Stomach smooth muscle (tissue), 2 donors: ENCODE data around the gene PTPRN2.

Source experiments
- H3K27ac ChIP-seq: one replicate; pipeline ENCODE4 v1.7.0; 2013; ENCODE audit warnings: mild to moderate bottlenecking, low read length, inconsistent platforms
- H3K27me3 ChIP-seq, 2 donors: one replicate each; pipeline ENCODE4 v1.7.0; 2013; ENCODE audit warnings: low read length in 2 of 2; ENCODE audit not compliant: insufficient read depth in 2 of 2, control insufficient read depth in 1 of 2
- H3K36me3 ChIP-seq, 2 donors: one replicate each; pipeline ENCODE4 v1.7.0; 2013; ENCODE audit warnings: low read length in 2 of 2; ENCODE audit not compliant: control insufficient read depth in 2 of 2, insufficient read depth in 2 of 2
- H3K4me1 ChIP-seq: one replicate; pipeline ENCODE4 v1.7.0; 2013; ENCODE audit warnings: low read length; ENCODE audit not compliant: control insufficient read depth, insufficient read depth
- H3K4me3 ChIP-seq, 2 donors: one replicate each; pipeline ENCODE4 v1.7.0; 2013; ENCODE audit warnings: low read length in 2 of 2
- H3K9ac ChIP-seq, 2 donors: one replicate each; pipeline ENCODE4 v1.7.0; 2013; ENCODE audit warnings: low read length in 2 of 2, mild to moderate bottlenecking in 1 of 2
- H3K9me3 ChIP-seq, 2 donors: one replicate each; pipeline ENCODE4 v1.7.0; 2013; ENCODE audit warnings: low read length in 2 of 2; ENCODE audit not compliant: control insufficient read depth in 2 of 2
- donor health status: healthy.
- donor health status: Pancreatic carcinoma.

Gene PTPRN2

GRCh38 chr7:158475036-158475678 is 112.5 kb downstream of the PTPRN2 start:
- no peak overlapping the region for H3K9ac ChIP-seq
- H3K27me3 ChIP-seq, result peaks cover 0 to 4% of the 10 kb centered on the region in 2 donors
- H3K36me3 ChIP-seq, result no peaks in the 10 kb centered on the region
- H3K9me3 ChIP-seq, result no peaks in the 10 kb centered on the region
- no peaks in the 10 kb centered on the region for H3K4me1 ChIP-seq
- no peak overlapping the region for H3K27ac ChIP-seq
- H3K4me3 ChIP-seq, result no peak overlapping the region

GRCh38 chr7:158474488-158474887 is 113.1 kb downstream of the PTPRN2 start:
- Histone ChIP-seq H3K9ac (no peak overlapping the region), H3K27ac (no peak overlapping the region), H3K4me1 (no peaks in the 10 kb centered on the region), H3K27me3 (peaks cover 0 to 4% of the 10 kb centered on the region in 2 donors), H3K9me3 (no peaks in the 10 kb centered on the region), H3K4me3 (no peak overlapping the region), H3K36me3 (no peaks in the 10 kb centered on the region)

GRCh38 chr7:158473946-158474345 is 113.7 kb downstream of the PTPRN2 start:
- no peaks in the 10 kb centered on the region for H3K9me3 ChIP-seq
- H3K36me3 ChIP-seq, result no peaks in the 10 kb centered on the region
- H3K4me3 ChIP-seq, result no peak overlapping the region
- peaks cover 0 to 4% of the 10 kb centered on the region in 2 donors for H3K27me3 ChIP-seq
- no peaks in the 10 kb centered on the region for H3K4me1 ChIP-seq
- H3K27ac ChIP-seq, result no peak overlapping the region
- no peak overlapping the region for H3K9ac ChIP-seq

DNA sequence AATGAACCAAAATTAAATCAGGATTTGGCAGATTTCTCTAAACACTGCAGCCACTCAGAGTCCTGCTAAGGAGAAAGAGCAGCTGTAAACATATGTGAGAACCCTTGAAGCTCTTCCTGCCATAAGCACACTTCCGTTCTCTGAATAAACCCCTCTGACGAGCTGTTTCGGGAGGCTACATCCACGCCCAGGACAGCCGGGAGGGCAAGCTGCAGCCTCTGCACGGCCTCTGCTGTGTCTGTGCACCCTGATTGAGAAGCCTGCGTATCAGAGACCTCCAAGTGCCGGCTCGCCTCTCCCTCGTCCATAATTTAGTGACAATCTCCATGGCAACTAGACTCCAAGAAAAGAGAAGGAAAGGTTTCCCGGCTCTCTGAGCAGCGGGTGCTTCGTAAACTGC is 114.4 kb downstream of the PTPRN2 start:
- Histone ChIP-seq H3K9me3 (no peaks in the 10 kb centered on the region), H3K9ac (no peak overlapping the region), H3K4me3 (no peak overlapping the region), H3K27me3 (peaks cover 4 to 8% of the 10 kb centered on the region in 2 donors), H3K27ac (no peak overlapping the region), H3K4me1 (no peaks in the 10 kb centered on the region), H3K36me3 (no peaks in the 10 kb centered on the region)

DNA sequence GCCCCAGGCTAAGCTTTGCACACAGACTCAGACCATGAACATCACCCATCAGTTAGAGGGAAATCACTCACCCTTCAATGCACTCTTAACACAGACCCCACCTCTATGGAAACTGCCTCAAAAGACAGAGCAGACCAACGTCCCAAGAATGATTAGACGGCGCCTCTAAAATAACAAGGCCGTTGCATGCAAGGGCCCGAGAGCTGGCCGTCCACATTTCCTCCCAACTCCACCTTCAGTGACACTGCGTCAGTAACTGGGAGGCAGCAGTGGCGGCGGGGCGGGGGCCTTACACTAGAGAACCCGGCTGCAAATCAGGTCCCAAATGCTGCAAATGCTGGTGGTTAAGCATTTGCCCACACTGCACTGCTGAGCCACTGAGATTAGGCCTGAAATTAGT is 115.0 kb downstream of the PTPRN2 start:
- Histone ChIP-seq H3K27ac (no peak overlapping the region), H3K27me3 (peaks cover 9 to 10% of the 10 kb centered on the region in 2 donors), H3K36me3 (no peaks in the 10 kb centered on the region), H3K9ac (no peak overlapping the region), H3K4me3 (no peak overlapping the region), H3K4me1 (no peaks in the 10 kb centered on the region), H3K9me3 (no peaks in the 10 kb centered on the region)

DNA sequence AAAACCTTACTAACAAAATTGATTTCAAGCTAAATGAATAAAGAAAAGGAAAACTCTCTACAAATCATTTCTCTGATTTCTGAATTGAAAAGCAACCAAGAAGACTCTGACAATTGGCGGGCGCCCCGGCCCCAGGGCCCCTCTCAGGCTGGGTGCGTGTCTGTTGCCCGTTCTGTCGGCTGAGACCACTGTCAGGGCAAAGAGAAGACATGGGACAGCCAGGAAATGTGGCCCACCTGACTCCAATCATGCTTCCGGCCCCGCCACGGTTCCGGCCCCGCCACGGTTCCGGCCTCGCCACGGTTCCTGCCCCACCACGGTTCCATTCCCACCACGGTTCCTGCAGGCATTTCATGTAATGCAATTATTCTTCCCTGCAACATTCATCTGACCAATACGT is 115.9 kb downstream of the PTPRN2 start:
- no peak overlapping the region for H3K27ac ChIP-seq
- H3K36me3 ChIP-seq, result no peaks in the 10 kb centered on the region
- H3K27me3 ChIP-seq, result peaks cover 9 to 10% of the 10 kb centered on the region in 2 donors
- no peaks in the 10 kb centered on the region for H3K9me3 ChIP-seq
- H3K9ac ChIP-seq, result no peak overlapping the region
- H3K4me3 ChIP-seq, result no peak overlapping the region
- no peaks in the 10 kb centered on the region for H3K4me1 ChIP-seq

GRCh38 chr7:158470336-158470735 is 117.3 kb downstream of the PTPRN2 start:
- H3K4me3 ChIP-seq, result no peak overlapping the region
- H3K36me3 ChIP-seq, result no peaks in the 10 kb centered on the region
- peaks cover 6 to 12% of the 10 kb centered on the region in 2 donors for H3K27me3 ChIP-seq
- no peaks in the 10 kb centered on the region for H3K4me1 ChIP-seq
- no peaks in the 10 kb centered on the region for H3K9me3 ChIP-seq
- no peak overlapping the region for H3K27ac ChIP-seq
- no peak overlapping the region for H3K9ac ChIP-seq

- no peak overlapping the region for H3K9ac ChIP-seq
- H3K27me3 ChIP-seq, result peaks cover 6 to 12% of the 10 kb centered on the region in 2 donors
- H3K36me3 ChIP-seq, result no peaks in the 10 kb centered on the region
- no peak overlapping the region for H3K4me3 ChIP-seq
- H3K4me1 ChIP-seq, result no peaks in the 10 kb centered on the region
- no peak overlapping the region for H3K27ac ChIP-seq
- H3K9me3 ChIP-seq, result no peaks in the 10 kb centered on the region
Measured at GRCh38 chr7:158469396-158470051, 118.1 kb downstream of the PTPRN2 start.

GRCh38 chr7:158468700-158469296 is 118.8 kb downstream of the PTPRN2 start:
- Histone ChIP-seq H3K27me3 (peaks cover 6 to 12% of the 10 kb centered on the region in 2 donors), H3K9me3 (no peaks in the 10 kb centered on the region), H3K27ac (no peak overlapping the region), H3K4me3 (no peak overlapping the region), H3K9ac (no peak overlapping the region), H3K36me3 (no peaks in the 10 kb centered on the region), H3K4me1 (no peaks in the 10 kb centered on the region)

DNA sequence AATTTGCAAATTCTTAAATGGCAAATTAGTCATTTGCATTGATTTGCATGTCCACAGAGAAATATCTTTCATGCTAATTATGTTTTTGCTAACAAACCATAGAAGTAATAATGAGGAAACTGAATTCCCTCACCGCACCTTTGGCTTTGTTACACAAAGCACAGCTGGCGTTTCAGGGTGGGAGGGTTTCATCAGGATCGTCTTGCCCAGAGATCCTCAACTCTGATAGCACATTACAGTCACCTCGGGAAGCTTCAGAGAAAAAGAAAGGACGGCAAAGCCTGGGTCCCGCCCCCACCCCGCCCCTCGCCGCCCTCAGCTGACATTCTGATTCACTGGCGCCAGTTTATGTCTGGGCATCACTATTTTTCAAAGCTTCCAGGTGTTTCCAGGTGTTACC is 119.4 kb downstream of the PTPRN2 start:
- no peaks in the 10 kb centered on the region for H3K4me1 ChIP-seq
- H3K4me3 ChIP-seq, result no peak overlapping the region
- H3K9me3 ChIP-seq, result peaks cover 0 to 2% of the 10 kb centered on the region in 2 donors
- peaks cover 6 to 12% of the 10 kb centered on the region in 2 donors for H3K27me3 ChIP-seq
- no peak overlapping the region for H3K27ac ChIP-seq
- H3K9ac ChIP-seq, result no peak overlapping the region
- H3K36me3 ChIP-seq, result no peaks in the 10 kb centered on the region

DNA sequence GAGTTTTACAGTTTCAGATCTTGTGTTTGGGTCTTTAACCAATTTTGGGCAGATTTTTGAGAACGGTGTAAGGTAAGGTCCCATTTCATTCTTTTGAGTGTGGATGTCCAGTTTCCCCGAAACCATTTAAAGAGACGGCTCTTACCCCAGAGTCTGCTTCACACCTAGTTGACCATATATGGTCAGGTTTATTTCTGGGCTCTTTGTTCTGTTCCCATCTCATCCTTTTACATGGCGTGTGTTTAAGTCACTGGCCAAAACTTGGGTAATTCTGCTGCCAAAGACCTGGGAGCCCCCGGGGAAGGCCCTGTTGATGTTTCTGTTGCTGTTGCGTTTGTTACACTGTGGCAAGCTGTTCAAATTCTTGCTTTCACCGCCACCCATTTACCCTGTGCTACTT is 120.1 kb downstream of the PTPRN2 start:
- H3K9me3 ChIP-seq, result peaks cover 0 to 4% of the 10 kb centered on the region in 2 donors
- no peaks in the 10 kb centered on the region for H3K4me1 ChIP-seq
- H3K27ac ChIP-seq, result no peak overlapping the region
- H3K4me3 ChIP-seq, result no peak overlapping the region
- peaks cover 6 to 12% of the 10 kb centered on the region in 2 donors for H3K27me3 ChIP-seq
- no peak overlapping the region for H3K9ac ChIP-seq
- H3K36me3 ChIP-seq, result no peaks in the 10 kb centered on the region
